GM18520 (cell line): ENCODE measurements around the gene PSD2.
"Not testable (repeated sequence)": the region's sequence is repeated elsewhere in the genome, so short reads cannot be mapped to it uniquely, and the experiment has no call there.

ENCODE experiments used
- ATAC-seq: cut with Tn5 transposase; IDR thresholded peaks from one replicate; pipeline ENCODE4 v1.9.1; 2021; ENCODE audit not compliant: unreplicated experiment

The PSD2 gene

DNA sequence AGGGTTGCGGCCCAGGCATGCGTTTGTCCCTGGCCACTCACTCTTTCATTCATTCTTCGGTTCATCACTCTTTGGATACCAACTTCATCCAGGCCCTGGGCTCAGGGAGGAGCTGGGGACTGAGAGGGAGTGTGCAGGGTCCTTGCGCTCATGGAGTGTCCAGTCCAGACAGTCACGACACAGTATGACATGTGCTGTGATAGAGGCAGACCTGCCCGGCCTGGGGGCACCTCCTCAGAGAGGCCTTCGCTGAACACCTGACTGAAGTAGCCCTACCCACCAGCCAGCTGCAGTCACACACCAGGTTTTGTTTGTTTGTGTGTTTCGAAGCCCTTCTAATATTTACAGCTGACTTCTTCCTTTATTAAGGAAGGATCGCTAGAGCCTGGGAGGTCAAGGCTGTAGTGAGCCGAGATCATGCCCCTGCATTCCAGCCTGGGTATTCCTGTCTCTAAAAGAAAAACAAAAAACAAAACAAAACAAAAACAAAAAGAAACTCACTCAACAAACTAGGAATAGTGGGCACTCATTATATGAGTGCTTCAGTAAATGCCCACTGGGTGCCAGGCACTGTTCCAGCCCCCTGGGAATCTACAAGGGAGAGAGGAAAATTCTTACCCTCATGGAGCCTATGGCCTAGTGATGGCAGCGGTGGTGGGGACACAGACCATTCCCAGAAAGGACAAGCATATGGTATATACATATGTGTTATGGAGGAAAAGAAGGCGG, 6.3 kb upstream of the PSD2 start:
- ATAC-seq: no peak

DNA sequence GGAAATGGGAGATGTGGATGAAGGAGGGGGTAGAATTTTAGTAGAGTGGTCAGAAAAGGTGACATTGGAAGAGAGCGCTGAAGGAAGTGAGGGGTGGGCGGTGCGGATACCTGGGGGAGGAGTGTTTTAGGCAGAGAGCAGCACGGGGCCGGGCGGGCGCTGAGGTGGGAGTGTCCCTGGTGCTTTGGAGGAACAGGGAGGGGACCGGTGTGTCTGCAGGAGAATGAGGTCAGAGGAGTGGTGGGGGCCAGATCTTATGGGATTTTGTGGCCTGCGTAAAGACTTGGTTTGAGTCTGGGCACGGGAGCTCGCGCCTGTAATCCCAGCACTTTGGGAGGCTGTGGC, 5.8 kb upstream of the PSD2 start:
- no peak for ATAC-seq

DNA sequence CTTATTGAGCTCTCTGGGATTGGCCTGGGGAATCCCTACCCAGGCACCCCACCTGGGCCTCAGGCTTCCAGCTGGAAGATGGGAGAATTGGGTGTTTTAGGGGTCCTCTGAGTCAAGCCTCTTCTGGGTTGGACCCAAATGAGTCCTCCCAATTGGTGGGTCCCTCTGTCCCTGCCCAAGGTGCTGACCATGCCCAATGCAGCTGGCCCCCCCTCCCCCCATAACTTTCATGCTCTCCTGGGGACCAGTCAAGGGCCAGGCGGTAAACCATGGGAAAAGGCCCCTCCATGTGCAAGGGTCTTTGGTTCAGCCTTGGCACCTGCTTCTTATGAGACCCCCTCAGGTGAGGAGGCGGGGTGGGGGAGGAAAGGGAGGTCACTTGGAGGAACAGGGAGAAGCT, 3.4 kb upstream of the PSD2 start:
- no peak for ATAC-seq

DNA sequence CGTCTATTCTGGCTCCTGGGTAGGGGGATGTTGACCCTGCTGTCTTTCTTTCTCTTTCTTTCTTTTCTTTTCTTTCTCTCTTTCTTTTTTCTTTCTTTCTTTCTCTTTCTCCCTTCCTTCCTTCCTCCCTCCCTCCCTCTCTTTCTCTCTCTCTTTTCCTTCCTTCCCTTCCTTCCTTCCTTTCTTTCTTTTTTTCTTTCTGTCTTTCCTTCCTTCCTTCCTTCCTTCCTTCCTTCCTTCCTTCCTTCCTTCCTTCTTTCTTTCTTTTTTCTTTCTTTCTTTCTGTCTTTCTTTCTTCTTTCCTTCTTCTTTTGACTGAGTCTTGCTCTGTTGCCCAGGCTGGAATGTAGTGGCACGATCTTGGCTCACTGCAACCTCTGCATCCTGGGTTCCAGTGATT, 3.0 kb upstream of the PSD2 start:
- not testable (repeated sequence) for ATAC-seq

DNA sequence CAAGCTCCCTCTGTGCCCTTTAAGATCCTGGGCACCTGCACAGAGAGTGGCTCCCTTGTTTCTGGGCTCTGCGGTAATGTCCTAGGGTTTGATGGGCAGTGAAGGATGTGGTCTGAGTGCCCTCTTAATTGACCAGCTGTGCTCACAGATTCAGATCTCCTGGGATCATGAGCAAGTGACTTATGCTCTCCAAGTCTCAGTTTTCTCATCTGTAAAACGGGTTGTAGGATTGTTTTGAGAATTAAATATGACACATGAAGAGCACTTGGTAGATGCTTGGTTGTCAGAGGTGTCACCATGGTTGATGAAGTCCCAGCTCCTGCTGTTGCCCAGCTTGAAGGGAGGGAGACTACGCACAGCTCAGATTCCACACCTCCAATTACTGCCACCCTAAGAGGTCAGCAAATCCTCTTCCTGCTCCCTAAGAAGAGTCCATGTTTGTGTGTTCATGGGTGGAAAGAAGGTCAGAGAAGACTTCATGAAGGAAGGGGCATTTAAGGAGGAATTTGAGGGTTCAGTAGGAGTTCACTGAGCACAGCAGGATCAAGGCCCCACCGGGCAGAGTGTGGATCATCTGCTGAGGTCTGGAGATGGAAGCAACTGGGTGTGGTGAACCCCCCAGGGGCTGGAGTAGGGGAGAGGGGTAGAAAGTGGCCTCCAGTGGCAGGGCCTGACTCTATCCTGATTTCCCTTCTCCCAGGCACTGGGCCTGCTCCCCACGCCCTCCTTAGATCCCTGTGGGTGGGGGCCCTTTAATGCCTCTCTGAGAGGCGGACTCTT, 1.4 kb upstream of the PSD2 start:
- no peak for ATAC-seq

DNA sequence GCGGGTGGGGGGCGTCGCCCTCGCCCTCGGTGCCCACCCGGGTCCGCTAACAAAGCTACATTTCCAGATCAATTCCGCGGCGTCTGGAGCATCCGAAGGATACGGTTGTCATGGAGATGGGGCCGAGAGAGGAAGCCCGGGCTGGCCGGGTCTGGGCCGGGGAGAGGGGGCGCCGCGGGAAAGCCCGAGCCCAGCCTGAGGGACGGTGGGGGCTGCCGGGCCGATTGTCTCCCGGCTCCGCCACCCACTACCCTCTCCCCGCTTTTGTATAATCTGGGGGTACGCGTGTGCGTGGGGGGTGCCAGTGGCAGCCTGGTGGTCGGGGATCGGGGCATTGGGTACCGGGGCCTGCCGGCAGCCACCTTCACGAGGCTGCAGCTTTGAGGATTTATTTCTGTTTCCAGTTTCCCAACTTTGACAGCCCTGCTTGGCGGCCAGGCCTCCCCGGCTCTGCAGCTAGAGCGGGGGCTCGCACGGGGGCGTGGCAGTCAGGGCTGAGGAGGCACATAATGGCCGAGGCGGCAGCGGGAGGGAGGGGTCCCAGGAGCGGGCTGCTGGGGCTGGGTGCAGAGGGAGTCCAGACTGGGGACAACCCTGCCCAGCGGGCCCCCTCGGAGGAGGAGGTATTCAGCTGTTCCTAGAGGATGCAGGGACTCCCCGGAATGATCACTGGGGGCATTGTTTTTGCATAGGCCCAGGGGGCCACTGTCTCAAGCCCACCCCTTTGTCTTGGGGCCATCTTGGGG, 626 bp downstream of the PSD2 start:
- ATAC-seq: no peak

DNA sequence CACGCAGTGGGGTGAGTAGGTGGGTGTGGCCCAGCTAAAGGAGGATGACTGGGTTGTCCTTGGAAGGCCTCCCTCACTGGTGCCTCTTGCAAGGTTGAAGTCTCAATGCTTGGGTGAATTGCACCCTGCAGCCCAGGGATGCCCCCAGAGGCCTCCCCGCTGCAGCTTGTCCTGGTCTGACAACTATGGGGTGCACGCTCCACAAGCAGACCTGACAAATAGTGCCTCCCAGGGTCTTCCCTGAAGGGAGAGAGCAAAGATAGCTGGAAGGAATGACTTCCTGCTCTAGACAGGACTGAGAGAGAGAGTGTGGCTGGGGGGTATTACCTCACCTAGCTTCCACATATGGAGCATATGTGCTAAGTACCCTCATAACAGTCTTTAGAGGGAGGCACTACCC, 1.7 kb downstream of the PSD2 start:
- no peak for ATAC-seq

DNA sequence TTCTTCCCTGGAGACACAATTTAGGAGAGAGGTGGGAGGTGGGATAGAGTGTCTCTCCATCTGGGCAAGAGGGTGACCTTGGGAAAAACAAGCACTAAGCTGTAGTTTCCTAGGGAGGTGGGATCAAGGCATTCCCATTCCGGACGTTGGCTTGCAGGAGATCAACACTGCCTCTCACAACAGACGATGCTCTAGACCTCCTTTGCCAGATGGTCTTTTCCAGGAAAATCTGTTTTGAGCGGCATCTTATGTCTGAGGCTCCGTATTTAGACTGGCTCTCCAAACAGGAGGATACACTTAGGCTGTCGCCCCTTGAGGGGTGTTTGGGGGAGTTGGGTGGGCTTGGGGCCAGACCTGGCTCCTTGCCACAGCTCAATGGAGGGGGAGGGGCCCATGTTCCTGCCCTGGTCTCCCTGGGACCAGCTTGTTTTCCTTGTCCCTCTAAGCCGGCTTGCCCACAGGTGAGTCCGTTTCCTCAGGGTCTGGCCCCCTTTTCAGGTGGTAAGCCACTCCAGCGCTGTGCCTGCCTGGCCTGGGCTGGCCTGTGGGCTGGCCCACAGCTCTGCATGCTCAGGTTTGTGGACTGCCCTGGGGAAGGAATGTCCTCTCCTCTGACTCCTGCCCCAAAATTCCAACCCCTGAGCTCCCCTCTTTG, 2.4 kb downstream of the PSD2 start:
- no peak for ATAC-seq

DNA sequence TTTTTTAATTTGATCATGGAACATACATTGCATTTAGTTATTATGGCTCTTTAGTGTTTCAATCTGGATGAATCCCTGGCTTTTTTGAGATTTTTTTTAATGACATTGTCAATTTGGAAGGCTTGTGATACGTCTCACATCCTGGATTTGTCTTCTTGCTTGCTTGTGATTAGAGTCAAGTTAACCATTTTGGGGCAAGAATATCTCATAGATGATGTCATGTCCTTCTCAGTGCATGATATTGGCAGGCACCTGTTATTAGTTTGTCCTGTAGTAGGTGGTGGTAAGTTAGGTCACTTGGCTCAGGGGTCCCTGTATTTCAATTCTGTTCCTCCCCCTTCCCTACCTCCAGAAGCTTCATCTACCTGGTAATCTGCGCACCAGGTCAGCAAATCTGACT, 3.3 kb downstream of the PSD2 start:
- ATAC-seq: no peak

DNA sequence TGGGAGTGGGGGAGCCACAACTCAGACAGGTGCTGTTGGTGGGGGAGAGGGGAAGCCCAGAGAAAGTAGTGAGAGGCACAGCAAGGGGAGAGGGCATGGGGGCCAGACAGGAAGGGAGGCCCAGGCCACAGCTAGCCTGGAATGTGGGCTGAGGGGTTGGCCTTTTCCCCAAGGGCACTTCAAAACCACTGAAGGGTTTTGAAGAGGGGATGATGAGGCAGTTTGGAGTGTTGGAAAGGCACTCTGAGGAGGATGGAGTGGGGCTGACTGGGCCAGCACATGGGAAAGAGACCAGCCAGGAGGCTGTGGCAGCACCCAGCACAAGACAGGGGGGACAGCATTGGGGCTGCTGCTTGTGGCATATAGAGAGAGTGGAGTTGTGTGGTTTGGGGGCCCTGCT, 3.8 kb downstream of the PSD2 start:
- no peak for ATAC-seq

DNA sequence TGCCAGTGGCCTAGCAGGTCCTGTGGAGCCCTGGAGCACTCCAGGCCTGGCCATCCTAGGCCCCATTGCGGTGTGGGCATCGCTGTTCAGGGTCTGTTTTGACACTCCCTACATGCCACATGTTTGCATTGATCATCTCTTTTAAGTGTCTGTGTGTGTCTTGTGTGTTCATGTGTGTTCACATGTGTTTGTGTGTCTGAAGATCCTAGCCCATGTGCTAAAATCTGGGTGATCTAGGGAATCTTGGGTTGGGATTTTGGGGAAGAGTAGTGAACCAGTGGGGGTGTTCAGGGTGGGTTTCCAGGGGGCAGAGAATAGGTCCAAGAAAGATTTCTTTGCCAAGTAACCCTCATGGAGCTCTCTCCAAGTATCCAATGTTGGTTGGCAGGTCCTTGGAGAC, 8.4 kb downstream of the PSD2 start:
- ATAC-seq: no peak

DNA sequence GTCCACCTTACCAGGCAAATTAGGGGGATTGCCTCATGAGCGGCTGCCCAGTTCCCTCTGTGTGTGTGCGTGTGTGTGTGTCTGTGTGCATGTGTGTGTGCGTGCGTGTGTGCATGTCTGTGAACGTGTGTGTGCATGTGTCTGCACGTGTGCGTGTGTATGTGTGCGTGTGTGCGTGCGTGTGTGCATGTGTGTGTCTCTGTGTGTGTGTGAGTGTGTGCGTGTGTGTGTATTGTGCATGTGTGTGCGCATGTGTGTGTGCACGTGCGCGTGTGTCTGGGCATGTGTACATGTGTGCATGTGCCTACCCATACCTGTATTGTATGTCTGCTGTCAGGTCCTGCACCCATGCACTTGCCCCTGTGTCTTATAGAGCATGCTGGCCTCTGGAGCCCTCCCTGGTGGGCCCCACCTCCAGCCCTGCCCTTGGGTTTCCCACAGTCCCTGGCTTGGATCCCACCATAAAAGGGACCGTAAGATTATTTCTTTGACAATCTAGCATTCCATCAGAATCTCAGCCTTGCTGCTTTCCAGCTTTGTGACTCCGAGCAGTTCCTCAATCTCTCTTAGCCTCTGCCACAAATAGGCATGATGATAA, 9.3 kb downstream of the PSD2 start:
- no peak for ATAC-seq

DNA sequence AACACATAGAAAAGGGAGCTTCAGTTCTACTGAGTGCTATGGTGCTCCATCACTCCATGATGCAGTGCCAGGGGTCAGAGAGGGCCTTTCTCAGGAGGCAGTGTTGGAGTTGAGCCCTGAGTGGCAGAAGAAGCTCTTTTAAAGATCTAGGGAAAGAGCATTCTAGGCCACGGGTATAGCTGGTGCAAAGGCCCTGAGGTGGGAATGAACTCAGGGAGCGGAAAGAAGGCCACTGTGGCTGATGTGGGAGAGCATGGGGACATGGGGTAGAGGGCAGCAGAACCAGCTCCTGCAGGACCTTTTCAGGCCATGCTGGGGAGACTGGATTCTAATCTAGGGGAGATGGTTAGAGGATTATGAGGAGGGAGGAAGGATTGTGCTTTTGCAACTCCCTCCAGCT, 9.9 kb downstream of the PSD2 start:
- ATAC-seq: no peak

DNA sequence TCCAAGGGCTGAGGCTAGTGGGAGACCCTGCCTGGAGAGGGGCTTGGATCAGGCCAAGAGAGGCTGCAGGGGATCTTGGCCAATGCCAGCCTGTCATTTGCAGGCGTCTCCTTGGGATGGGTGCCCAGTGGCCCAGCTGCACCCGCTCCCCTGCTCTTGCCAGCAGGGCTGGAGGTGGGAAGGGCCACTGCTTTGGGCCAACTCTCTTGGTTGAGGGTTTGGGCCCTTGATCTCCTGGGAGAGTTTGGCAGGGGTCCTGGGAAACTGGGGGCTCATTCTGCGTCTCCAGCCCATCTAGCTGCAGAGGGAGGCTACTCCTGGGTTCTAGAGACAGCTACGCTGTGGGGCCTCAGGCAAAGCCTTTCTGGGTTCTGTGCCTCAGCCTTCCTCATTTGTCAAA, 10.5 kb downstream of the PSD2 start:
- ATAC-seq: no peak

DNA sequence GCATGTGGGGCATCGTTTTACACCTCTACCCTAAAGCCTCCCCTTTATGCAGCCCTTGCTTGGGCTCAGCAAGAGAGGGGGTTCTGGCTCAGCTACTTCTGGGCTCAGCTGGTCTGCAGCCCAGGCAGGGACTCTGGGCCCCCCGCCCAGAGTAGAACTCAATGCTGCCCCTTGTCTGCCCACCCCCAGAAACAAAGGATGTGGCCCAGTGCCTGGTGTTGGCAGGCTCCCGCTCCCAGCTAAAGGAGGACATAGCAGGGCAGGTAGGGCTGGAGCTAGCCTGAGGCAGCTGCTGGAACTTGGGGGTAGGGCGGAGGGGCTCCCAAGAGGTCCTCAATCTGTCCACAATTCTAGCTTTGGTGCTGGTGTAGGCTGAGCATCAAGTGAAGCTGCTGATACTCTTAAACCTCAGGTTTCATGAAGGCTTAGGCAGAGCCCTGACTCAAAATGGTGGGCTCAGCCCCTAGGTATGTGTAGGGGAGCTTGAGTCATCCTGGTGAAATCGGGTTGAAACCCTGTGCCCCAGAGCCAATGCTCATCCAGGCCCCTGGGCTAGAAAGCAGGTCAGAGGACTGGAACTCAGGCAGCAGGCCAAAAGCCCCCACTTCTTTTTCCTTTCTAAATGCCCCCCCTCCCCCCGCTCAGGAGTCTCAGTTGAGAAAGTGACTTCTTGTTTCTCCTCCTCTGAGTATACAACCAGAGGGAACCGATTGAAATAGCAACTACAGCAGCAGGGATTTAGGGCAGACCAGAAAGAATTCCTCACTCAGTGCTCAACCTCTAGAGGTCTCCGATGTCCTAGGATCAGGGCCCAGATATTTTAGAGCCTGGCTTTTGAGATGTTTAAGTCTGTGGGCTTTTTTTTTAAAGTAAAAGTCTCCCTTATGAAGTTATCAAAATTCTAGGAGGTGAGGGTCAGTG, 11.4 kb downstream of the PSD2 start:
- ATAC-seq: no peak

DNA sequence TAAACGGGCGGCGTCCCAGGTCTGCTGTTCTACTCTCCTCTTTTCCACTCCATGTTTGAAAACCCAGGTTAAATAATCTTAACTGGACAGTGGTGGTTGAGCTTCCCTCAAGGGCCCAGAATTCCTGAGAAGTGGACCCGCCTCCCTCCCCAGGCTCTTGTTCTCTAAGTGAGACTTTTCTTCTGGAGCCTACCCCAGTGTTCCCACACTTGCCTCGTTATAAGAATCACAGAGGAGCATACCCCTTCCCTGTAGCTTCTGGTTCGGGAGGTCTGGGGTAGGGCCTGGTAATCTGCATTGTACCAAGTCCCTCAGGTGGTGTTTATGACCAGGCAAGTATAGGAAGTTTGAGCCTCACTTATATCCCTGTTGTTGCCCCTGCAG, 12.0 kb downstream of the PSD2 start:
- no peak for ATAC-seq

DNA sequence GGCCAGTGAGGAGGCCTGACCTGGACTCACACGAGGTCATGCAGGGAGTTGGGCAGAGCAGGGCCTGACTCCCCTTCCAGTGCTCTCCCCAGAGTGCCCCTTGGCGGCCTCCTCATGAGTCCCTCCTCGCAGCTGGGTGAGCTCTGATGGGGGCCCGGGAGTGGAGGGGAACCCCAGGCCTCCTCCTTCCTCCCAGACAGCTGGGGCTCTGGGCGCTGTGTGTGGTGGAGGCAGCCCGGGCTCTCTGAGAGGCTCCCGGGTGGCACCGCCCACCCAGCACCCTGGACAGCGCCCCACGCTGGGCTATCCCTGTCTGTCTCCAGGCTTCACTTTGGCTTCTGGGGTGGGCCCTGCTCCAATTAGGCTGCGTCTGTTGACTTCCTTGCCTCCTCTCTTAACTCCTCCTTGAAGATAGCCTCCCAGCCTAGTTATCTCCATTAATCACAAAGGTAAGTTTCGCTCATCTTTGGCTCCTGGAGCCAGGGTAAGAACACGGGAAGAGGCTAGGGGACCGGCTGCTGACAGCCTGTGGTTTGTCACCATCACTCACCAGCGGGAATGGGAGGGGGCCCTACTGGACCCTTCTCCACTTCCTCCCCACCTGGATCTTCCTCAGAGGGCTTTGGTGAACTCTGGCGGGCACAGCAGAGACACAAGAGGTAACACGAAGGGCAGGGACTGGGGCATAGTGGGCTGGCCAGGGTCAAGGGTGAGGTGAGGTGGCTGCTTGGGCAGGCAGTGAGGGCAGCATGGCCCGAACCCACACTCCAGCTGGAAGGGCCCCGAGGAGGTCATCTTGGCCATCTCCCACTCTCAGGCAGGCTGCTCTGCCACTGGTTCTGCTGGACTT, 13.1 kb downstream of the PSD2 start:
- no peak for ATAC-seq

DNA sequence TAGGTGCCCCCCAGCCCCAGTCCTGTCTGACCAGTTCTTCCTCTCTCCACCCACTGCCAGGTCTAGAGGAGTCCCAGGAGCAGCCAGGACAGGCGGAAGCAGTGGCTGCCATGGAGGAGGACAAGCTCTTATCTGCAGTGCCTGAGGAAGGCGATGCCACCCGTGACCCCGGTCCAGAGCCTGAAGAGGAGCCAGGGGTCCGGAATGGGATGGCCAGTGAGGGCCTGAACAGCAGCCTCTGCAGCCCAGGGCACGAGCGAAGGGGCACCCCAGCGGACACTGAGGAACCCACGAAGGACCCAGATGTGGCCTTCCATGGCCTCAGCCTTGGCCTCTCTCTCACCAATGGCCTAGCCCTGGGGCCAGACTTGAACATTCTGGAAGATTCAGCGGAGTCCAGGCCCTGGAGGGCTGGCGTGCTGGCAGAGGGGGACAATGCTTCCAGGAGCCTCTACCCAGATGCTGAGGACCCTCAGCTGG, 13.8 kb downstream of the PSD2 start:
- ATAC-seq: no peak
